ENCODE results near the gene PCNP. TPM values are rescaled to one million over a fixed set of nuclear protein-coding genes. Genes with fewer than 3 reads are reported as not detected.
"Not testable (repeated sequence)": the region's sequence is repeated elsewhere in the genome, so short reads cannot be mapped to it uniquely, and the experiment has no call there.

Gene PCNP
- total and polyA plus RNA-seq, 2 donors from 2014 or later: 63.3 to 148 TPM

DNA sequence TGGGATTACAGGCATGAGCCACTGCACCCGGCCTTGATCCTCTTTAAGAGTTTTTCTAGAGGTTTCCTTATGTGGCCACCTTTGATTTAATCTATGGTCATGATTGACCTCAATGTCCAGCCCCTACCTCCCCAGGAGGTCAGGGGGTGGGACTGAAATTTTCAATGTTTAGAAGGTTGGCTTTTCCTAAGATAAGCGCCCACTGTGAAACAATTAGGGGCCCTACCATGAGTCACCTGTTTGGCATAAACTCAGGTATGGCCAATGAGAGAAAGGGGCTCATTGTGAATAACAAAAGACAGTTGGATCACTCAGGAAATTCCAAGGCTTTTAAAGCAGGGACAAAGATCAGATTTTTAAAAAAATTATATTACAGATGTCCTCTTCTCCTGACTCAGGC is 51.9 kb downstream of the PCNP start:
- Histone ChIP-seq H3K9ac (ENCODE audit: low read length in 3 of 3) (no peak overlapping the region), H3K27ac (ENCODE audit: low read depth in 2 of 2, low read length in 2 of 2) (no peak overlapping the region), H3K36me3 (ENCODE audit: control insufficient read depth in 2 of 3, insufficient read depth in 3 of 3, low read length in 3 of 3) (no peaks in the 10 kb centered on the region), H3K4me1 (ENCODE audit: control insufficient read depth in 2 of 3, insufficient read depth in 2 of 3, low read depth in 1 of 3, low read length in 3 of 3) (no peaks in the 10 kb centered on the region), H3K9me3 (ENCODE audit: control insufficient read depth in 2 of 3, insufficient read depth in 1 of 3, low read length in 3 of 3) (peaks cover 0 to 5% (median 0%) of the 10 kb centered on the region in 3 donors), H3K27me3 (ENCODE audit: control insufficient read depth, insufficient read depth, low read length) (no peaks in the 10 kb centered on the region), H3K4me3 (ENCODE audit: low read length in 3 of 3) (no peak overlapping the region)
- intact Hi-C loops (cut with DNase I): no loop called here
- no peak for FAIRE-seq
- TF ChIP-seq, protein P1, sequence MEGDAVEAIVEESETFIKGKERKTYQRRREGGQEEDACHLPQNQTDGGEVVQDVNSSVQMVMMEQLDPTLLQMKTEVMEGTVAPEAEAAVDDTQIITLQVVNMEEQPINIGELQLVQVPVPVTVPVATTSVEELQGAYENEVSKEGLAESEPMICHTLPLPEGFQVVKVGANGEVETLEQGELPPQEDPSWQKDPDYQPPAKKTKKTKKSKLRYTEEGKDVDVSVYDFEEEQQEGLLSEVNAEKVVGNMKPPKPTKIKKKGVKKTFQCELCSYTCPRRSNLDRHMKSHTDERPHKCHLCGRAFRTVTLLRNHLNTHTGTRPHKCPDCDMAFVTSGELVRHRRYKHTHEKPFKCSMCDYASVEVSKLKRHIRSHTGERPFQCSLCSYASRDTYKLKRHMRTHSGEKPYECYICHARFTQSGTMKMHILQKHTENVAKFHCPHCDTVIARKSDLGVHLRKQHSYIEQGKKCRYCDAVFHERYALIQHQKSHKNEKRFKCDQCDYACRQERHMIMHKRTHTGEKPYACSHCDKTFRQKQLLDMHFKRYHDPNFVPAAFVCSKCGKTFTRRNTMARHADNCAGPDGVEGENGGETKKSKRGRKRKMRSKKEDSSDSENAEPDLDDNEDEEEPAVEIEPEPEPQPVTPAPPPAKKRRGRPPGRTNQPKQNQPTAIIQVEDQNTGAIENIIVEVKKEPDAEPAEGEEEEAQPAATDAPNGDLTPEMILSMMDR (IDR thresholded peaks at IDR 0.05; ENCODE audit: borderline replicate concordance, extremely low read depth, insufficient read depth): no peak
- no peak for DNase-seq

DNA sequence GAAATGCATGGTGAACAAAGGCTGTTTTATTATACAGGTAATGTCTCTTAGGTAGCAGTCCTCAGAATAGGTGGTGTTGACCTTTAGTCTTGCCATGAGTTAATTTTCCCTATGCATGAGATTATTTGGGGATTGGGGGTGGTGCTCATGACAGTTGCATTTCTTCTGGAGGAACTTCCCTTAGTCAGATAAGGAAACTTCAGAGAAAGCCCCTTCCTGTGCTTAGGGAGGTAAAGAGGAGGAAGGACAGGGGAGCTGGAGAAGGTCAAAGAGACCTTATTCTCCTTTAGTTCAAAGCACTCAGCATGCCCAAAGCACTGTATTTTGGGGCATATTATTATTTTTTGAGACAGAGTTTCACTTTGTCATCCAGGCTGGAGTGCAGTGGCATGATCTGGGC is 55.2 kb downstream of the PCNP start:
- TF ChIP-seq, protein P1 (IDR thresholded peaks at IDR 0.05; ENCODE audit: borderline replicate concordance, extremely low read depth, insufficient read depth): no peak
- no peak for FAIRE-seq
- Histone ChIP-seq H3K36me3 (ENCODE audit: control insufficient read depth in 2 of 3, insufficient read depth in 3 of 3, low read length in 3 of 3) (no peaks in the 10 kb centered on the region), H3K27me3 (ENCODE audit: control insufficient read depth, insufficient read depth, low read length) (no peaks in the 10 kb centered on the region), H3K9ac (ENCODE audit: low read length in 3 of 3) (no peak overlapping the region), H3K27ac (ENCODE audit: low read depth in 2 of 2, low read length in 2 of 2) (no peak overlapping the region), H3K4me3 (ENCODE audit: low read length in 3 of 3) (no peak overlapping the region), H3K4me1 (ENCODE audit: control insufficient read depth in 2 of 3, insufficient read depth in 2 of 3, low read depth in 1 of 3, low read length in 3 of 3) (no peaks in the 10 kb centered on the region), H3K9me3 (ENCODE audit: control insufficient read depth in 2 of 3, insufficient read depth in 1 of 3, low read length in 3 of 3) (peaks cover 0 to 5% (median 0%) of the 10 kb centered on the region in 3 donors)
- DNase-seq: no peak
- intact Hi-C loops (cut with DNase I): no loop called here

DNA sequence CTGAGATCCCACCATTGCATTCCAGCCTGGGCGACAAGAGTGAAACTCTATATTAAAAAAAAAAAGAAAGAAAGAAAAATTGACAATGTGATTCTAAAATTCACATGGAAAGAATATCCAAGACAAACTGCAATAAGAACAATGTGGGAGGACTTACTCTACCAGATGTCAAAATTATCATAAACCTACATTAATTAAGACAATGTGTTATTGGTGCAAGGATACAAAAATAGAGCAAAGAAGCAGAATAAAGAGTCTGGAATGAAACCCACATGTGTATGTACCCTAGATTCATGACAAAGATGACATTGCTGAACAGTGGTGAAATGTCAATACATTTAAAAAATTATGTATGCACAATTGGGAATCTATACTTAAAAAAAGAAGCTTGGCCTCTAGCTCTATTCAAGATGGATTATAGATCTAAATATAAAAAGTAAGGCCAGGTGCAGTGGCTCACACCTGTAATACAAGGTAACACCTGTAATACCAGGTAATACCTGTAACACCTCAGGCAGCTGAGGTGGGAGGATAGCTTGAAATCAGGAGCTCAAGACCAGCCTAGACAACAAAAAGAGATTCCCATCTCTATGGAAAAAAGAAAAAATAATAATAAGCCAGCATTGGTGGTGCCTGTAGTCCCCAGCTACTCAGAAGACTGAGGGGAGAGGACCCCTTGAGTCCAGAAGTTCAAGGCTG is 57.3 kb downstream of the PCNP start:
- no peak overlapping the region for H3K4me3 ChIP-seq (ENCODE audit: low read length in 3 of 3)
- no peaks in the 10 kb centered on the region for H3K27me3 ChIP-seq (ENCODE audit: control insufficient read depth, insufficient read depth, low read length)
- no peaks in the 10 kb centered on the region for H3K4me1 ChIP-seq (ENCODE audit: control insufficient read depth in 2 of 3, insufficient read depth in 2 of 3, low read depth in 1 of 3, low read length in 3 of 3)
- H3K27ac ChIP-seq (ENCODE audit: low read depth in 2 of 2, low read length in 2 of 2): no peak overlapping the region
- no peaks in the 10 kb centered on the region for H3K9me3 ChIP-seq (ENCODE audit: control insufficient read depth in 2 of 3, insufficient read depth in 1 of 3, low read length in 3 of 3)
- no peak for DNase-seq
- H3K9ac ChIP-seq (ENCODE audit: low read length in 3 of 3): no peak overlapping the region
- TF ChIP-seq, protein P1 (IDR thresholded peaks at IDR 0.05; ENCODE audit: borderline replicate concordance, extremely low read depth, insufficient read depth): no peak
- intact Hi-C loops (cut with DNase I): no loop called here
- H3K36me3 ChIP-seq (ENCODE audit: control insufficient read depth in 2 of 3, insufficient read depth in 3 of 3, low read length in 3 of 3): no peaks in the 10 kb centered on the region
- no peak for FAIRE-seq

DNA sequence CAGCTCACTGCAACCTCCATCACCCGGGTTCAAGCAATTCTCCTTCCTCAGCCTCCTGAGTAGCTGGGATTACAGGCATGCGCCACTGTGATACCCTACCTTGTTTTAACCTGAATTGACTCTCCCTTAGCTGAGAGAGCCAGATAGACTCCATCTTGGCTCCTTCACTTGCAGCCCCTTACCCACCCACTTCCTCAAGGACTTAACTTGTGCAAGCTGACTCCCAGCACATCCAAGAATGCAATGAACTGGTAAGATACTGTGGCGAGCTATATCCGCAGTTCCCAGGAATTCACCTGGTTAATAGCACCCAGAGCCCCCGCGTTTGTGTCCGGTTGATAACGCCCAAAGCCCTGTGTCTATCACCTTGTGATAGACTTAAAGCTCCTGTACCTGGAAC is 58.0 kb downstream of the PCNP start:
- FAIRE-seq; H3K4me3 ChIP-seq (ENCODE audit: low read length in 3 of 3); H3K27me3 ChIP-seq (ENCODE audit: control insufficient read depth, insufficient read depth, low read length); H3K9me3 ChIP-seq (ENCODE audit: control insufficient read depth in 2 of 3, insufficient read depth in 1 of 3, low read length in 3 of 3); H3K27ac ChIP-seq (ENCODE audit: low read depth in 2 of 2, low read length in 2 of 2); H3K4me1 ChIP-seq (ENCODE audit: control insufficient read depth in 2 of 3, insufficient read depth in 2 of 3, low read depth in 1 of 3, low read length in 3 of 3); DNase-seq; intact Hi-C loops (cut with DNase I); H3K9ac ChIP-seq (ENCODE audit: low read length in 3 of 3); H3K36me3 ChIP-seq (ENCODE audit: control insufficient read depth in 2 of 3, insufficient read depth in 3 of 3, low read length in 3 of 3): not testable (repeated sequence)

Measured in kidney (tissue), 14 donors.